ENCODE measurements around the gene WWC2.

WWC2 gene

GRCh38 chr4:183241322-183241640, 142.2 kb downstream of the WWC2 start:
- H3K4me3 ChIP-seq (ENCODE audit: low read depth in 1 of 2, low read length in 1 of 2): no peak overlapping the region
- TF ChIP-seq CTCF (IDR thresholded peaks at IDR 0.05): no peak
- H3K27ac ChIP-seq: no peak overlapping the region
- H3K4me1 ChIP-seq (ENCODE audit: control insufficient read depth in 1 of 2, insufficient read depth in 1 of 2, low read depth in 1 of 2, low read length in 1 of 2): no peaks in the 10 kb centered on the region
- no peaks in the 10 kb centered on the region for H3K27me3 ChIP-seq
- H3K36me3 ChIP-seq: no peaks in the 10 kb centered on the region
- no peaks in the 10 kb centered on the region for H3K9me3 ChIP-seq

DNA sequence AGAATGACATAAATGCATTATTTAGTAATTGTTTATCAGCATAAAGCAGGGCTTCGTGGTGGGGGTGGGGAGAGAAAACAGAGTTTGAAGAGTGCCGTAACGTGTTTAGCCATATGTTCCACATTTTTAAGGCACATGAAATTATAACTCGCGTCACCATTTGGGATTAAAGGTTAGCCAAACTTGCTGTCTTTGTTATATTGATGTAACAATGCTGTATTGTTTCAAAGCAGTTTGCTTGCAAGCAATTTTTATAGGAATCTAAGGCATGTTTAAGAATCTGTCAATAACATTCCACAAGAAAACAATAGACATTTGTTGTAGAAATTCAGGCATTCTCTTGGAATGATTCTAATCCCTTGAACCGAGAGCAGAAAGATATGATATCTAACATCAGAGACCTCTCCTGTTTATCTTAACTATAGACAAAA, 142.7 kb downstream of the WWC2 start:
- Histone ChIP-seq H3K27ac (no peak overlapping the region), H3K4me1 (ENCODE audit: control insufficient read depth in 1 of 2, insufficient read depth in 1 of 2, low read depth in 1 of 2, low read length in 1 of 2) (no peaks in the 10 kb centered on the region), H3K4me3 (ENCODE audit: low read depth in 1 of 2, low read length in 1 of 2) (no peak overlapping the region), H3K9me3 (no peaks in the 10 kb centered on the region), H3K36me3 (no peaks in the 10 kb centered on the region), H3K27me3 (no peaks in the 10 kb centered on the region)
- no peak for TF ChIP-seq CTCF (IDR thresholded peaks at IDR 0.05)

- Histone ChIP-seq H3K4me1 (ENCODE audit: control insufficient read depth in 1 of 2, insufficient read depth in 1 of 2, low read depth in 1 of 2, low read length in 1 of 2) (no peaks in the 10 kb centered on the region), H3K27me3 (no peaks in the 10 kb centered on the region), H3K36me3 (no peaks in the 10 kb centered on the region), H3K27ac (no peak overlapping the region), H3K4me3 (ENCODE audit: low read depth in 1 of 2, low read length in 1 of 2) (no peak overlapping the region), H3K9me3 (no peaks in the 10 kb centered on the region)
- TF ChIP-seq CTCF (IDR thresholded peaks at IDR 0.05): no peak
Observed at GRCh38 chr4:183242291-183242690, 143.2 kb downstream of the WWC2 start.

- H3K27me3 ChIP-seq: no peaks in the 10 kb centered on the region
- no peak overlapping the region for H3K27ac ChIP-seq
- H3K9me3 ChIP-seq: no peaks in the 10 kb centered on the region
- no peak overlapping the region for H3K4me3 ChIP-seq (ENCODE audit: low read depth in 1 of 2, low read length in 1 of 2)
- no peak for TF ChIP-seq CTCF (IDR thresholded peaks at IDR 0.05)
- H3K4me1 ChIP-seq (ENCODE audit: control insufficient read depth in 1 of 2, insufficient read depth in 1 of 2, low read depth in 1 of 2, low read length in 1 of 2): no peaks in the 10 kb centered on the region
- no peaks in the 10 kb centered on the region for H3K36me3 ChIP-seq
Observed at GRCh38 chr4:183244019-183244418, 145.0 kb downstream of the WWC2 start.

DNA sequence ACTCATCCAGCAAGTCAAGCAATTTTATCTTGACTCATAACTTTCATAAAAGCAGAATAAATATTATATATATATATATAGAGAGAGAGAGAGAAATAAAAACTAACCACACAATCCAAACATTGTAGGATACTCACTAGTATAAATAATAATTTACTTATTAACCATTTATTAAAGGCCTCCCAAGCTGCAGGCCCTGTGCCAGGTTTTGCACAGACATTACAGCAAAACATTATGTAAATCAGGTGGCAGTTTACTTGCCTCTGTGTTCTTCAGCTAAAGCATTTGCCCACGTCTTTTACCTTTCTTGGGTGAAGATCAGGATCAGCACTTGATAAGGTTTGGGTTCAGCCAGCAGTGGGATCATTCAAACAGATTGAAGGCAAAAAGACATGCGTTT, 145.4 kb downstream of the WWC2 start:
- no peaks in the 10 kb centered on the region for H3K4me1 ChIP-seq (ENCODE audit: control insufficient read depth in 1 of 2, insufficient read depth in 1 of 2, low read depth in 1 of 2, low read length in 1 of 2)

More for the DNA sequence above, 145.4 kb downstream of the WWC2 start:
- Histone ChIP-seq H3K36me3 (no peaks in the 10 kb centered on the region), H3K27ac (no peak overlapping the region), H3K4me3 (ENCODE audit: low read depth in 1 of 2, low read length in 1 of 2) (no peak overlapping the region), H3K27me3 (no peaks in the 10 kb centered on the region), H3K9me3 (no peaks in the 10 kb centered on the region)
- no peak for TF ChIP-seq CTCF (IDR thresholded peaks at IDR 0.05)

Data from neutrophil (primary cell).